CD14-positive monocyte (primary cell): Measurements from ENCODE around the gene ATP1A2. TPM values are rescaled to one million over a fixed set of nuclear protein-coding genes. Genes with fewer than 3 reads are reported as not detected.

Experiments
- DNase-seq, 3 donors: peaks; one replicate each; pipeline ENCODE4 v3.0.0-alpha.2; 2011 to 2022
- H2AFZ ChIP-seq: 2 replicates; pipeline ENCODE4 v1.6.0; 2012; ENCODE audit warnings: mild to moderate bottlenecking, low read depth, low read length, inconsistent platforms; ENCODE audit not compliant: insufficient read depth, poor library complexity, severe bottlenecking
- H3K27ac ChIP-seq, 2 donors: 1 replicate in 1 of 2; 2 replicates in 1 of 2; pipeline ENCODE4 v1.5.1; 2012 to 2013; ENCODE audit warnings: low read length in 2 of 2, control low read depth in 1 of 2, inconsistent platforms in 1 of 2, low read depth in 1 of 2, mild to moderate bottlenecking in 1 of 2
- H3K27me3 ChIP-seq, 2 donors: one replicate each; pipeline versions ENCODE4 v1.6.0 to v1.6.1; 2011 to 2013; ENCODE audit warnings: low read length in 2 of 2; ENCODE audit not compliant: control insufficient read depth in 2 of 2, insufficient read depth in 2 of 2
- H3K36me3 ChIP-seq, 2 donors: replicated peaks in 1 of 2; 1 replicate in 1 of 2; 2 replicates in 1 of 2; pipeline versions ENCODE4 v1.5.1 to v1.6.1; 2012 to 2013; ENCODE audit warnings: low read length in 2 of 2, control low read depth in 1 of 2, inconsistent platforms in 1 of 2, mild to moderate bottlenecking in 1 of 2; ENCODE audit not compliant: insufficient read depth in 2 of 2, control insufficient read depth in 1 of 2
- H3K4me1 ChIP-seq, 2 donors: 1 replicate in 1 of 2; 2 replicates in 1 of 2; pipeline versions ENCODE4 v1.5.1 to v1.6.1; 2012 to 2013; ENCODE audit warnings: low read length in 2 of 2, control low read depth in 1 of 2, inconsistent platforms in 1 of 2, mild to moderate bottlenecking in 1 of 2, moderate library complexity in 1 of 2; ENCODE audit not compliant: insufficient read depth in 2 of 2, control insufficient read depth in 1 of 2
- H3K4me2 ChIP-seq: replicated peaks from 2 replicates; pipeline ENCODE3; 2012; ENCODE audit warnings: low read length, moderate library complexity, mild to moderate bottlenecking; ENCODE audit not compliant: poor library complexity, severe bottlenecking; ENCODE audit errors: extremely low read depth
- H3K4me3 ChIP-seq, 3 experiments: fragments of 200-600 bp in 1 of 3; sonication (generic) in 1 of 3; replicated peaks in 1 of 3; 1 replicate in 2 of 3; 2 replicates in 1 of 3; pipeline ENCODE4 v1.5.1; 2011 to 2013; ENCODE audit warnings: low read length in 3 of 3, mild to moderate bottlenecking in 3 of 3, control low read depth in 2 of 3, low read depth in 2 of 3, inconsistent platforms in 1 of 3, moderate library complexity in 1 of 3
- H3K79me2 ChIP-seq: 2 replicates; pipeline ENCODE4 v1.6.0; 2012; ENCODE audit warnings: mild to moderate bottlenecking, control low read depth, inconsistent platforms, low read length, moderate library complexity; ENCODE audit not compliant: insufficient read depth
- H3K9ac ChIP-seq: 2 replicates; pipeline ENCODE4 v1.6.0; 2017; ENCODE audit warnings: low read length, mild to moderate bottlenecking; ENCODE audit not compliant: insufficient read depth, poor library complexity, severe bottlenecking
- H3K9me3 ChIP-seq, 2 donors: replicated peaks in 1 of 2; 1 replicate in 1 of 2; 2 replicates in 1 of 2; pipeline versions ENCODE4 v1.5.1 to v1.6.1; 2012 to 2013; ENCODE audit warnings: low read length in 2 of 2, control low read depth in 1 of 2; ENCODE audit not compliant: control insufficient read depth in 1 of 2, insufficient read depth in 1 of 2
- H4K20me1 ChIP-seq: 2 replicates; pipeline ENCODE4 v1.6.0; 2012; ENCODE audit warnings: mild to moderate bottlenecking, low read length, control low read depth, moderate library complexity; ENCODE audit not compliant: insufficient read depth
- H3K27ac Mint-ChIP-seq, 7 donors: one replicate each; pipeline ENCODE4 v1.8.0; 2020; ENCODE audit warnings: mild to moderate bottlenecking in 7 of 7, mixed read lengths in 7 of 7, moderate library complexity in 6 of 7, inconsistent platforms in 2 of 7
- H3K27me3 Mint-ChIP-seq, 3 donors: one replicate each; pipeline ENCODE4 v1.8.0; 2021 to 2022; ENCODE audit warnings: low read depth in 3 of 3, mild to moderate bottlenecking in 3 of 3, mixed read lengths in 3 of 3, moderate library complexity in 3 of 3, inconsistent platforms in 1 of 3
- H3K36me3 Mint-ChIP-seq, 2 donors: one replicate each; pipeline ENCODE4 v1.8.0; 2020; ENCODE audit warnings: mixed read lengths in 2 of 2, inconsistent platforms in 1 of 2, mild to moderate bottlenecking in 1 of 2
- H3K4me1 Mint-ChIP-seq: one replicate; pipeline ENCODE4 v1.8.0; 2020; ENCODE audit warnings: mild to moderate bottlenecking, mixed read lengths
- H3K4me3 Mint-ChIP-seq, 2 donors: one replicate each; pipeline ENCODE4 v1.8.0; 2020; ENCODE audit warnings: mild to moderate bottlenecking in 2 of 2, mixed read lengths in 2 of 2, moderate library complexity in 1 of 2
- H3K9me3 Mint-ChIP-seq, 7 donors: one replicate each; pipeline ENCODE4 v1.8.0; 2020 to 2022; ENCODE audit warnings: mixed read lengths in 7 of 7, mild to moderate bottlenecking in 6 of 7, moderate library complexity in 6 of 7, inconsistent platforms in 2 of 7
- CTCF ChIP-seq: fragments of 200-600 bp; IDR thresholded peaks from one replicate; pipeline ENCODE4 v1.8.0; 2022; ENCODE audit warnings: antibody characterized with exemption, mild to moderate bottlenecking
- WGBS: methylation state at CpG from one replicate; pipeline ENCODE4 v1.1.5; 2013; ENCODE audit warnings: missing lambda C conversion rate; ENCODE audit not compliant: insufficient coverage; 5-methylcytosine and 5-hydroxymethylcytosine counted together
- intact Hi-C, 2 donors: fragments of 100-400 bp; cut with micrococcal nuclease; formaldehyde crosslinking; loops; one replicate each; pipeline versions ENCODE4 v1.15.0 to v1.15.1; 2023
- polyA plus RNA-seq, 3 donors: library from polyadenylated mRNA; depleted of rRNA in 1 of 3; unstranded in 2 of 3; stranded (reverse) in 1 of 3; fragments of 300-500 nt in 2 of 3; fragments of >200 nt in 1 of 3; fragmentation: Illumina TruSeq in 2 of 3; gene quantifications; 1 replicate in 2 of 3; 2 replicates in 1 of 3; pipeline ENCODE4 v1.2.3, GENCODE V29; 2012 to 2021

The ATP1A2 gene
- polyA plus RNA-seq, 3 donors, result 0.03 TPM; not detected in 2

GRCh38 chr1:160097911-160098851, 17.4 kb upstream of the ATP1A2 start, which contains the start of gene IGSF8:
Gene IGSF8 (minus strand): TSS chr1:160098619. CDS start chr1:160098472, 147 bp downstream.
- Histone ChIP-seq H3K9ac (peak within 1 kb of the TSS; percentile 73), H3K79me2 (no peaks in the 10 kb centered on the region), H3K36me3 (peaks cover 0 to 18% of the 10 kb centered on the region in 2 donors), H3K4me1 (peaks cover 57 to 64% of the 10 kb centered on the region in 2 donors), H4K20me1 (peaks cover 7% of the 10 kb centered on the region), H3K4me3 (peak within 1 kb of the TSS; percentile 48 to 86 (median 79)), H2AFZ (peak within 1 kb of the TSS; percentile 89), H3K9me3 (no peaks in the 10 kb centered on the region), H3K27me3 (no peaks in the 10 kb centered on the region), H3K4me2 (peak within 1 kb of the TSS; percentile 95), H3K27ac (peak within 1 kb of the TSS; percentile 81 to 87)
- Mint-ChIP-seq H3K27me3 (peaks cover 3 to 10% (median 4%) of the 10 kb centered on the region in 3 donors), H3K27ac (peak within 1 kb of the TSS; percentile 87 to 96 (median 92)), H3K4me3 (peak within 1 kb of the TSS; percentile 80 to 90), H3K36me3 (peaks cover 7 to 9% of the 10 kb centered on the region in 2 donors), H3K4me1 (peaks cover 49% of the 10 kb centered on the region), H3K9me3 (no peaks in the 10 kb centered on the region)
- TF ChIP-seq CTCF, result no peak
- peak; percentile 66 to 75 (median 72) for DNase-seq
- intact Hi-C loops, result loop anchor here (5.0 to 10.0 kb wide), 3 partner anchors 109 to 313 kb away; partner anchors contain the start of genes DUSP23 (in 1 of the 2) and PEA15 (in 1 of the 2)
- 4% methylated on average over 29 of the region's 64 CpGs for WGBS

GRCh38 chr1:160098852-160099561, 16.6 kb upstream of the ATP1A2 start:
- H3K4me1 ChIP-seq, result peaks cover 66 to 72% of the 10 kb centered on the region in 2 donors
- H2AFZ ChIP-seq, result peak overlapping the region; percentile 82
- 1% methylated on average over 21 of the region's 40 CpGs for WGBS
- peaks cover 3% of the 10 kb centered on the region for H4K20me1 ChIP-seq
- TF ChIP-seq CTCF, result no peak
- H3K36me3 ChIP-seq, result peaks cover 0 to 11% of the 10 kb centered on the region in 2 donors
- peak overlapping the region; percentile 79 for H3K4me2 ChIP-seq
- peak; percentile 91 to 93 (median 93) for DNase-seq
- Mint-ChIP-seq H3K9me3 (no peaks in the 10 kb centered on the region), H3K4me1 (peaks cover 58% of the 10 kb centered on the region), H3K27ac (peak overlapping the region; percentile 87 to 96 (median 92)), H3K27me3 (peaks cover 3 to 10% (median 4%) of the 10 kb centered on the region in 3 donors), H3K4me3 (peak overlapping the region; percentile 80 to 86), H3K36me3 (peaks cover 6 to 7% of the 10 kb centered on the region in 2 donors)
- peak overlapping the region; percentile 48 to 82 (median 52) for H3K4me3 ChIP-seq
- H3K27ac ChIP-seq, result peak overlapping the region; percentile 81 to 87
- no peaks in the 10 kb centered on the region for H3K9me3 ChIP-seq
- intact Hi-C loops, result loop anchor here (5.0 to 10.0 kb wide), 3 partner anchors 108 to 314 kb away; partner anchors contain the start of genes DUSP23 (in 1 of the 2) and PEA15 (in 1 of the 2)
- H3K79me2 ChIP-seq, result no peaks in the 10 kb centered on the region
- peak overlapping the region; percentile 68 for H3K9ac ChIP-seq
- H3K27me3 ChIP-seq, result no peaks in the 10 kb centered on the region
